SK-N-MC (cell line): ENCODE data around the gene MEI4.

Experiments
- DNase-seq: peaks from one replicate; pipeline ENCODE4 v3.0.0-alpha.2; 2011; ENCODE audit warnings: low read depth, low spot score
- H3K27ac ChIP-seq: fragments of 200-600 bp; sonication (generic); 2 replicates; pipeline ENCODE4 v1.5.1; 2016; ENCODE audit warnings: mixed run types
- H3K36me3 ChIP-seq: fragments of 200-600 bp; sonication (generic); 2 replicates; pipeline ENCODE4 v1.6.1; 2017; ENCODE audit warnings: antibody characterized with exemption, low read length, mixed read lengths; ENCODE audit not compliant: insufficient read depth
- H3K4me3 ChIP-seq: fragments of 200-600 bp; sonication (generic); 2 replicates; pipeline ENCODE4 v1.5.1; 2016
- H3K9ac ChIP-seq: fragments of 200-600 bp; sonication (generic); 2 replicates; pipeline ENCODE4 v1.8.0; 2017; ENCODE audit warnings: mixed run types, mixed read lengths; ENCODE audit not compliant: insufficient read length
- H3K9me3 ChIP-seq: fragments of 200-600 bp; sonication (generic); 2 replicates; pipeline ENCODE4 v1.6.1; 2017; ENCODE audit warnings: low read depth, mild to moderate bottlenecking, antibody characterized with exemption, low read length, moderate library complexity, mixed read lengths
- EZH2 ChIP-seq: fragments of 200-600 bp; sonication (generic); IDR thresholded peaks from one replicate; pipeline ENCODE4 v1.6.1; 2017; ENCODE audit warnings: antibody characterized with exemption
- FOXP2 ChIP-seq: optimal IDR thresholded peaks from 2 replicates; pipeline ENCODE3; 2011; ENCODE audit warnings: mild to moderate bottlenecking, moderate library complexity; ENCODE audit not compliant: insufficient read depth; ENCODE audit errors: extremely low read length, control extremely low read depth
- POLR2AphosphoS5 ChIP-seq: IDR thresholded peaks from 2 replicates; pipeline ENCODE4 v1.6.1; 2012; ENCODE audit warnings: mild to moderate bottlenecking, low read depth, low read length, borderline replicate concordance

Gene MEI4

DNA sequence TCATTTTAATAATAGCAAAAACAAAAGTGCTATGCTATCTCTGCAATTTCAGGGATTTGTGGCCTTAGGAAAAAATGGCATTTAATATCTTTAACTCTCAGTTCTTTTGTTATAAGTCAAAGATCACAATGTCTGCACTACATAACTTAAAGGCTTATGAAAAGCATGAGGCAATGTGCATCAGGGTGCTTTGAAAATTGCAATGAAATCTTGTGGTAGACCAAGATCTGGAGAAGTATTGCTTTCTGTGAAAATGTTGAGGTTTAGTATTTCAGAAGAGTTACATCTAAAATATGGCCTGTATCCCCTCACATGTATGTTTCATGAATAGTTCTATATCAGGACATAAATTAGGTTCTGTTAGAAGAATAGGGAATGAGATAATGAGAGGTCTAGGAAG lies 200.6 kb downstream of the MEI4 start:
- no peak for DNase-seq
- no peak overlapping the region for H3K4me3 ChIP-seq
- H3K9ac ChIP-seq = no peak overlapping the region
- H3K27ac ChIP-seq = no peak overlapping the region
- no peak for TF ChIP-seq EZH2
- TF ChIP-seq POLR2AphosphoS5 = no peak
- no peak for TF ChIP-seq FOXP2
- H3K36me3 ChIP-seq = no peaks in the 10 kb centered on the region
- H3K9me3 ChIP-seq = no peaks in the 10 kb centered on the region

GRCh38 chr6:77856391-77856790 lies 203.6 kb downstream of the MEI4 start:
- no peak for DNase-seq
- Histone ChIP-seq H3K9me3 (no peaks in the 10 kb centered on the region), H3K4me3 (no peak overlapping the region), H3K36me3 (no peaks in the 10 kb centered on the region), H3K27ac (no peak overlapping the region), H3K9ac (no peak overlapping the region)
- TF ChIP-seq POLR2AphosphoS5 (no peak), FOXP2 (no peak), EZH2 (no peak)

DNA sequence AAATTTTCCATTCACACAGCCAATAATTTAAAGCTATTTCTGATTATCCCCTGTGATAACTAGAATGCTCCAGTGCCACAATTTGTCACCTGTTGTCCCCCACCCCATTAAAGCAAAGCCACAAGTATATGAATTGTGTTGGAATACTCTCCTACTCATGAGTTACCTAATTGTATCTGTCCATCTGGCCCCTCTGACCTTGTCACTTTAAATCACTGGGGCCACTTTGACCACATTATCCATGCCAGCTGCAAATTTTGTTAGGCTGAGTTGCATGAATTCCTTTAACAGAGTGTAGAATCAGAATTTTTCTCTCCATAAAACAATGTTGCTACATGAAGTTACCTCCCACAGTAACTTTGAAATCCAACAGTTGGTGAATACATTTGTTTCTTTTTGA lies 204.6 kb downstream of the MEI4 start:
- DNase-seq = no peak
- Histone ChIP-seq H3K9ac (no peak overlapping the region), H3K27ac (no peak overlapping the region), H3K4me3 (no peak overlapping the region), H3K36me3 (no peaks in the 10 kb centered on the region), H3K9me3 (no peaks in the 10 kb centered on the region)
- TF ChIP-seq FOXP2 = no peak
- no peak for TF ChIP-seq POLR2AphosphoS5
- no peak for TF ChIP-seq EZH2

GRCh38 chr6:77876300-77876699 lies 223.5 kb downstream of the MEI4 start:
- no peak overlapping the region for H3K4me3 ChIP-seq
- no peak for DNase-seq
- H3K36me3 ChIP-seq = no peaks in the 10 kb centered on the region
- TF ChIP-seq POLR2AphosphoS5 = no peak
- H3K9ac ChIP-seq = no peak overlapping the region
- H3K9me3 ChIP-seq = no peaks in the 10 kb centered on the region
- H3K27ac ChIP-seq = no peak overlapping the region

GRCh38 chr6:77879527-77879926 lies 226.7 kb downstream of the MEI4 start:
- Histone ChIP-seq H3K27ac (no peak overlapping the region), H3K36me3 (no peaks in the 10 kb centered on the region), H3K4me3 (no peak overlapping the region), H3K9ac (no peak overlapping the region), H3K9me3 (no peaks in the 10 kb centered on the region)
- DNase-seq = no peak
- TF ChIP-seq EZH2 (no peak), POLR2AphosphoS5 (no peak), FOXP2 (no peak)

DNA sequence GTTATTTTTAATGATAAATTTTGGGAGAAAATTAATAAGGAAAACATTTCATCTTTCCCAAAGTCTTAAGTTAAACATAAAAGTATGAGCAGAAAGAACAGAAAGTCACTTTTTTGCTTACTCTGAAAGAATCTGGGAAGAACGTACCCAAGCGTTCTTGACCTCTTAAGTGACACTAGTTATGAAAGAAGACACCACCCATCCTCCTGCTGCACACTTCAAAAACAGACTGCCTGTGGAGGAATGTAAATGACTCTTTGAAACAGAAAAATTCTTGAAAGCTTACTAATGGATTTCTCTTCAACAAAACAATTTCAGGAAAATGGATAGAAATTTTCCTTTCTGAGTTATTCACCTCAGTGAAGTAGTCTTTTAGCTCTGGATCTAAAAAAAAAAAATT lies 227.7 kb downstream of the MEI4 start:
- Histone ChIP-seq H3K36me3 (no peaks in the 10 kb centered on the region), H3K4me3 (no peak overlapping the region), H3K9me3 (no peaks in the 10 kb centered on the region), H3K9ac (no peak overlapping the region), H3K27ac (no peak overlapping the region)
- no peak for DNase-seq
- no peak for TF ChIP-seq EZH2
- no peak for TF ChIP-seq FOXP2
- no peak for TF ChIP-seq POLR2AphosphoS5

DNA sequence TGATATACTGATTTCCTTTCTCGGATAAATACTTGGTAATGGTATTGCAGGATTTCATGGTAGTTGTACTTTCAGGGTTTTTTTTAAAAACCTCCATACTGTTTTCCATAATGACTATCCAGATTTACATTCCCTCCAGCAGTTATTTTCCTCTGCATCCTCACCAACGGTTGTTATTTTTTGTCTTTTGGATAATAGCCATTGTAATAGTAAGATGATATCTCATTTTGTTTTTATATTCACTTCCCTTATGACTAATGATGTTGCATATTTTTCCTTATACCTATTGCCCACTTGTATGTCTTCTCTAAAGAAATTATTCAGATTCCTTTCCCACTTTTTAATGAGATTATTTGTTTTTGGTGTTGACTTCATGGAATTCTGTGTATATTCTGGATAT lies 231.0 kb downstream of the MEI4 start:
- H3K9ac ChIP-seq = no peak overlapping the region

GRCh38 chr6:77893391-77893790 lies 240.6 kb downstream of the MEI4 start:
- no peak for DNase-seq
- TF ChIP-seq FOXP2 (no peak), POLR2AphosphoS5 (no peak), EZH2 (no peak)
- Histone ChIP-seq H3K9me3 (no peaks in the 10 kb centered on the region), H3K9ac (no peak overlapping the region), H3K4me3 (no peak overlapping the region), H3K36me3 (no peaks in the 10 kb centered on the region), H3K27ac (no peak overlapping the region)

More for the DNA sequence above, 231.0 kb downstream of the MEI4 start:
- no peak for TF ChIP-seq POLR2AphosphoS5
- TF ChIP-seq EZH2 = no peak
- TF ChIP-seq FOXP2 = no peak
- Histone ChIP-seq H3K27ac (no peak overlapping the region), H3K36me3 (no peaks in the 10 kb centered on the region), H3K4me3 (no peak overlapping the region), H3K9me3 (no peaks in the 10 kb centered on the region)
- no peak for DNase-seq

- H3K27ac ChIP-seq = no peak overlapping the region
- H3K4me3 ChIP-seq = no peak overlapping the region
- TF ChIP-seq EZH2 = no peak
- TF ChIP-seq FOXP2 = no peak
- TF ChIP-seq POLR2AphosphoS5 = no peak
- H3K36me3 ChIP-seq = no peaks in the 10 kb centered on the region
- DNase-seq = no peak
- no peak overlapping the region for H3K9ac ChIP-seq
- H3K9me3 ChIP-seq = no peaks in the 10 kb centered on the region
Measured at GRCh38 chr6:77906070-77906469, 253.2 kb downstream of the MEI4 start.
